Naive thymus-derived CD4-positive, alpha-beta T cell (primary cell): ENCODE measurements around the gene PCNX2. TPM values are rescaled to one million over a fixed set of nuclear protein-coding genes. Genes with fewer than 3 reads are reported as not detected.
"Not testable (repeated sequence)": the region's sequence is repeated elsewhere in the genome, so short reads cannot be mapped to it uniquely, and the experiment has no call there.

ENCODE experiments used
- ATAC-seq: fragments of 150-1000 bp; cut with Tn5 transposase; 2 replicates; pipeline ENCODE4 v1.10.0; 2021; ENCODE audit warnings: mild to moderate bottlenecking, moderate library complexity
- CTCF ChIA-PET: fragments of 350-600 bp; sonication (Branson Sonifier 250); formaldehyde crosslinking; loops from one replicate; lab custom pipeline; 2021; ENCODE audit warnings: antibody characterized with exemption; lab: Charles Lee
- POLR2A ChIA-PET: fragments of 350-600 bp; sonication (Branson Sonifier 250); formaldehyde crosslinking; loops from one replicate; lab custom pipeline; 2021; ENCODE audit warnings: antibody characterized with exemption, inconsistent platforms; lab: Charles Lee
- DNase-seq, 9 donors: peaks; one replicate each; pipeline versions ENCODE4 v3.0.0 to v3.0.0-alpha.2; 2020 to 2022; ENCODE audit warnings: mixed read lengths in 1 of 9
- H3K27ac ChIP-seq: one replicate; pipeline ENCODE4 v1.7.0; 2013; ENCODE audit warnings: mild to moderate bottlenecking, low read depth, low read length, moderate library complexity
- H3K27me3 ChIP-seq, 2 donors: one replicate each; pipeline ENCODE4 v1.7.0; 2013; ENCODE audit warnings: low read length in 2 of 2, mild to moderate bottlenecking in 2 of 2, moderate library complexity in 2 of 2; ENCODE audit not compliant: control insufficient read depth in 2 of 2, insufficient read depth in 2 of 2
- H3K36me3 ChIP-seq, 3 experiments: 1 replicate in 2 of 3; 2 replicates in 1 of 3; pipeline ENCODE4 v1.7.0; 2013; ENCODE audit warnings: low read length in 3 of 3, mild to moderate bottlenecking in 3 of 3, moderate library complexity in 1 of 3; ENCODE audit not compliant: insufficient read depth in 3 of 3, control insufficient read depth in 2 of 3
- H3K4me1 ChIP-seq, 2 donors: one replicate each; pipeline ENCODE4 v1.7.0; 2013; ENCODE audit warnings: low read length in 2 of 2, mild to moderate bottlenecking in 2 of 2, moderate library complexity in 1 of 2; ENCODE audit not compliant: control insufficient read depth in 2 of 2, insufficient read depth in 2 of 2
- H3K4me3 ChIP-seq: 2 replicates; pipeline ENCODE4 v1.7.0; 2013; ENCODE audit warnings: mild to moderate bottlenecking, low read length
- H3K9me3 ChIP-seq, 3 experiments: 1 replicate in 2 of 3; 2 replicates in 1 of 3; pipeline ENCODE4 v1.7.0; 2013; ENCODE audit warnings: low read length in 3 of 3; ENCODE audit not compliant: control insufficient read depth in 2 of 3
- H3K27ac Mint-ChIP-seq, 9 donors: one replicate each; pipeline ENCODE4 v1.8.0; 2020 to 2022; ENCODE audit warnings: mixed read lengths in 9 of 9, mild to moderate bottlenecking in 8 of 9, moderate library complexity in 5 of 9, inconsistent platforms in 2 of 9
- H3K27me3 Mint-ChIP-seq, 5 donors: one replicate each; pipeline ENCODE4 v1.8.0; 2021 to 2022; ENCODE audit warnings: mixed read lengths in 5 of 5, mild to moderate bottlenecking in 1 of 5
- H3K36me3 Mint-ChIP-seq, 5 donors: one replicate each; pipeline ENCODE4 v1.8.0; 2020 to 2022; ENCODE audit warnings: mixed read lengths in 5 of 5, mild to moderate bottlenecking in 3 of 5, inconsistent platforms in 1 of 5
- H3K4me1 Mint-ChIP-seq, 7 donors: one replicate each; pipeline ENCODE4 v1.8.0; 2020 to 2022; ENCODE audit warnings: mixed read lengths in 7 of 7, mild to moderate bottlenecking in 3 of 7, inconsistent platforms in 1 of 7
- H3K4me3 Mint-ChIP-seq, 10 donors: one replicate each; pipeline ENCODE4 v1.8.0; 2020 to 2022; ENCODE audit warnings: mild to moderate bottlenecking in 10 of 10, mixed read lengths in 10 of 10, moderate library complexity in 6 of 10, inconsistent platforms in 2 of 10
- H3K9me3 Mint-ChIP-seq, 11 donors: one replicate each; pipeline ENCODE4 v1.8.0; 2020 to 2022; ENCODE audit warnings: mixed read lengths in 11 of 11, mild to moderate bottlenecking in 4 of 11, inconsistent platforms in 1 of 11, moderate library complexity in 1 of 11
- intact Hi-C, 2 donors: fragments of 100-400 bp; cut with micrococcal nuclease; formaldehyde crosslinking; loops; one replicate each; pipeline ENCODE4 v1.15.1; 2023
- polyA plus RNA-seq, 2 donors: library from polyadenylated mRNA; unstranded; fragments of 300-500 nt; fragmentation: Illumina TruSeq; gene quantifications; one replicate each; pipeline ENCODE4 v1.2.3, GENCODE V29; 2021
- total RNA-seq, 6 experiments: library from RNA in 5 of 6; stranded (reverse) in 5 of 6; gene quantifications; 1 replicate in 5 of 6; 2 replicates in 1 of 6; pipeline ENCODE4 v1.2.3 and lab custom pipeline; 2021 to 2026

Gene PCNX2
- total and polyA plus RNA-seq, 7 experiments from 2014 or later = 4.1 to 61.8 (median 45.1) TPM

GRCh38 chr1:233082778-233083550 is 212.6 kb downstream of the PCNX2 start:
- no peaks in the 10 kb centered on the region for H3K27me3 ChIP-seq
- H3K36me3 Mint-ChIP-seq = peaks cover 5 to 59% (median 43%) of the 10 kb centered on the region in 5 donors
- ATAC-seq = no peak

GRCh38 chr1:233081735-233082134 is 213.8 kb downstream of the PCNX2 start:
- intact Hi-C loops = no loop called here
- no peaks in the 10 kb centered on the region for H3K36me3 ChIP-seq
- POLR2A ChIA-PET = no interaction called here
- H3K27me3 ChIP-seq = no peaks in the 10 kb centered on the region
- Mint-ChIP-seq H3K9me3 (peaks cover 0 to 3% (median 0%) of the 10 kb centered on the region in 11 donors), H3K4me3 (no peak overlapping the region), H3K27ac (no peak overlapping the region), H3K27me3 (no peaks in the 10 kb centered on the region), H3K36me3 (peaks cover 5 to 51% (median 37%) of the 10 kb centered on the region in 5 donors), H3K4me1 (peaks cover 0 to 2% (median 0%) of the 10 kb centered on the region in 7 donors)
- no peak overlapping the region for H3K4me3 ChIP-seq
- no peak overlapping the region for H3K27ac ChIP-seq
- H3K9me3 ChIP-seq = no peaks in the 10 kb centered on the region
- DNase-seq = no peak
- H3K4me1 ChIP-seq = no peaks in the 10 kb centered on the region
- CTCF ChIA-PET = no interaction called here
- ATAC-seq = no peak

More at GRCh38 chr1:233082778-233083550, 212.6 kb downstream of the PCNX2 start:
- peaks cover 0 to 4% (median 0%) of the 10 kb centered on the region in 11 donors for H3K9me3 Mint-ChIP-seq
- Histone ChIP-seq H3K4me3 (no peak overlapping the region), H3K9me3 (no peaks in the 10 kb centered on the region), H3K27ac (no peak overlapping the region), H3K4me1 (no peaks in the 10 kb centered on the region), H3K36me3 (no peaks in the 10 kb centered on the region)
- intact Hi-C loops = no loop called here
- no peak overlapping the region for H3K4me3 Mint-ChIP-seq
- H3K27ac Mint-ChIP-seq = no peak overlapping the region
- no peaks in the 10 kb centered on the region for H3K27me3 Mint-ChIP-seq
- ChIA-PET POLR2A (no interaction called here), CTCF (no interaction called here)
- peaks cover 0 to 2% (median 0%) of the 10 kb centered on the region in 7 donors for H3K4me1 Mint-ChIP-seq
- no peak for DNase-seq

GRCh38 chr1:233080827-233081226 is 214.7 kb downstream of the PCNX2 start:
- H3K4me1 ChIP-seq, H3K4me1 Mint-ChIP-seq, H3K27me3 Mint-ChIP-seq, H3K9me3 Mint-ChIP-seq, intact Hi-C loops, CTCF ChIA-PET, H3K27ac Mint-ChIP-seq, DNase-seq, H3K4me3 Mint-ChIP-seq, H3K4me3 ChIP-seq, H3K36me3 ChIP-seq, H3K27ac ChIP-seq, ATAC-seq, H3K9me3 ChIP-seq, H3K27me3 ChIP-seq, POLR2A ChIA-PET: not testable (repeated sequence)
- peaks cover 2 to 53% (median 41%) of the 10 kb centered on the region in 5 donors for H3K36me3 Mint-ChIP-seq

- DNase-seq (no peak), ATAC-seq (no peak)
- Histone ChIP-seq H3K9me3 (no peaks in the 10 kb centered on the region), H3K4me3 (no peak overlapping the region), H3K36me3 (no peaks in the 10 kb centered on the region), H3K27me3 (no peaks in the 10 kb centered on the region), H3K4me1 (no peaks in the 10 kb centered on the region), H3K27ac (no peak overlapping the region)
- ChIA-PET CTCF (no interaction called here), POLR2A (no interaction called here)
- peaks cover 0 to 4% (median 2%) of the 10 kb centered on the region in 11 donors for H3K9me3 Mint-ChIP-seq
- no peaks in the 10 kb centered on the region for H3K27me3 Mint-ChIP-seq
- intact Hi-C loops = no loop called here
- H3K36me3 Mint-ChIP-seq = peaks cover 1 to 50% (median 36%) of the 10 kb centered on the region in 5 donors
- no peak overlapping the region for H3K4me3 Mint-ChIP-seq
- H3K4me1 Mint-ChIP-seq = peaks cover 0 to 2% (median 0%) of the 10 kb centered on the region in 7 donors
- no peak overlapping the region for H3K27ac Mint-ChIP-seq
Observed at GRCh38 chr1:233080286-233080685, 215.2 kb downstream of the PCNX2 start.

GRCh38 chr1:233079574-233079973 is 216.0 kb downstream of the PCNX2 start:
- Mint-ChIP-seq H3K9me3 (peaks cover 0 to 10% (median 3%) of the 10 kb centered on the region in 11 donors), H3K36me3 (peaks cover 5 to 52% (median 35%) of the 10 kb centered on the region in 5 donors), H3K27me3 (no peaks in the 10 kb centered on the region), H3K27ac (no peak overlapping the region), H3K4me1 (peaks cover 0 to 2% (median 0%) of the 10 kb centered on the region in 7 donors), H3K4me3 (no peak overlapping the region)
- DNase-seq (no peak), ATAC-seq (no peak)
- H3K36me3 ChIP-seq = no peaks in the 10 kb centered on the region
- CTCF ChIA-PET = no interaction called here
- H3K4me3 ChIP-seq = no peak overlapping the region
- POLR2A ChIA-PET = no interaction called here
- H3K9me3 ChIP-seq = no peaks in the 10 kb centered on the region
- H3K4me1 ChIP-seq = no peaks in the 10 kb centered on the region
- H3K27ac ChIP-seq = no peak overlapping the region
- intact Hi-C loops = no loop called here
- no peaks in the 10 kb centered on the region for H3K27me3 ChIP-seq

GRCh38 chr1:233078396-233078795 is 217.1 kb downstream of the PCNX2 start:
- ATAC-seq = no peak
- peak overlapping the region in 1 of 9 donors; percentile 15 for H3K27ac Mint-ChIP-seq

GRCh38 chr1:233075915-233076295 is 219.6 kb downstream of the PCNX2 start:
- Histone ChIP-seq H3K27me3 (no peaks in the 10 kb centered on the region), H3K4me1 (no peaks in the 10 kb centered on the region), H3K27ac (no peak overlapping the region), H3K4me3 (no peak overlapping the region), H3K9me3 (no peaks in the 10 kb centered on the region), H3K36me3 (no peaks in the 10 kb centered on the region)
- ATAC-seq (no peak), DNase-seq (no peak)
- Mint-ChIP-seq H3K27me3 (no peaks in the 10 kb centered on the region), H3K36me3 (peaks cover 8 to 37% (median 16%) of the 10 kb centered on the region in 5 donors), H3K4me3 (no peak overlapping the region), H3K27ac (no peak overlapping the region), H3K4me1 (no peaks in the 10 kb centered on the region), H3K9me3 (peaks cover 0 to 18% (median 7%) of the 10 kb centered on the region in 11 donors)
- CTCF ChIA-PET = no interaction called here
- intact Hi-C loops = no loop called here
- POLR2A ChIA-PET = no interaction called here

More at GRCh38 chr1:233078396-233078795, 217.1 kb downstream of the PCNX2 start:
- ChIA-PET POLR2A (no interaction called here), CTCF (interaction anchor here (0.6 kb wide), 1 partner anchor 63 kb away, joined by 3 read pairs; no protein-coding TSS in a partner anchor)
- H3K4me3 ChIP-seq = no peak overlapping the region
- Mint-ChIP-seq H3K36me3 (peaks cover 5 to 42% (median 24%) of the 10 kb centered on the region in 5 donors), H3K9me3 (peaks cover 0 to 11% (median 3%) of the 10 kb centered on the region in 11 donors), H3K4me1 (peaks cover 0 to 2% (median 0%) of the 10 kb centered on the region in 7 donors), H3K27me3 (no peaks in the 10 kb centered on the region), H3K4me3 (no peak overlapping the region)
- DNase-seq = no peak
- no peaks in the 10 kb centered on the region for H3K9me3 ChIP-seq
- intact Hi-C loops = no loop called here
- H3K27me3 ChIP-seq = no peaks in the 10 kb centered on the region
- no peaks in the 10 kb centered on the region for H3K4me1 ChIP-seq
- H3K36me3 ChIP-seq = no peaks in the 10 kb centered on the region
- H3K27ac ChIP-seq = no peak overlapping the region
